HepG2 (cell line): ENCODE results near the gene CTCF. TPM values are rescaled to one million over a fixed set of nuclear protein-coding genes. Genes with fewer than 3 reads are reported as not detected.

ENCODE experiments used
- AKNA ChIP-seq: sonication (generic); formaldehyde crosslinking; IDR thresholded peaks from 2 replicates; pipeline ENCODE4 v1.4.0; 2020; ENCODE audit warnings: missing genetic modification reagents, borderline replicate concordance
- ARID5B ChIP-seq: IDR thresholded peaks from 2 replicates; pipeline ENCODE4 v1.4.0; 2020; ENCODE audit warnings: mild to moderate bottlenecking, missing genetic modification reagents
- ARNTL ChIP-seq: sonication (generic); formaldehyde crosslinking; IDR thresholded peaks from 2 replicates; pipeline ENCODE4 v1.4.0; 2020; ENCODE audit warnings: mild to moderate bottlenecking, missing genetic modification reagents
- ATF4 ChIP-seq, 2 experiments: fragments of 450-650 bp in 1 of 2; sonication (generic) in 1 of 2; formaldehyde crosslinking; IDR thresholded peaks; 2 replicates each; pipeline versions ENCODE4 v1.5.0 to v1.8.0; 2020 to 2022; ENCODE audit warnings: mild to moderate bottlenecking in 1 of 2, missing genetic modification reagents in 1 of 2
- GABPA ChIP-seq, 2 experiments: IDR thresholded peaks; 2 replicates each; pipeline ENCODE4 v1.6.1; 2011 to 2016; ENCODE audit warnings: low read depth in 2 of 2, low read length in 1 of 2, missing biosample characterization in 1 of 2, missing genetic modification characterization in 1 of 2
- HMG20A ChIP-seq: IDR thresholded peaks from 2 replicates; pipeline ENCODE4 v1.6.1; 2016; ENCODE audit warnings: borderline replicate concordance
- NFKB2 ChIP-seq: sonication (generic); formaldehyde crosslinking; IDR thresholded peaks from 2 replicates; pipeline ENCODE4 v1.4.0; 2020; ENCODE audit warnings: missing genetic modification reagents, borderline replicate concordance
- NFYC ChIP-seq: IDR thresholded peaks from 2 replicates; pipeline ENCODE4 v1.6.1; 2016; ENCODE audit warnings: missing genetic modification reagents, missing compliant biosample characterization
- NR2F2 ChIP-seq: IDR thresholded peaks from 2 replicates; pipeline ENCODE4 v1.6.1; 2012; ENCODE audit warnings: low read depth, inconsistent platforms, borderline replicate concordance
- SALL1 ChIP-seq: sonication (generic); formaldehyde crosslinking; IDR thresholded peaks from 2 replicates; pipeline ENCODE4 v1.8.0; 2022; ENCODE audit warnings: mild to moderate bottlenecking, missing genetic modification reagents
- TARDBP ChIP-seq: sonication (generic); formaldehyde crosslinking; IDR thresholded peaks from 2 replicates; pipeline ENCODE4 v1.8.0; 2022; ENCODE audit warnings: mild to moderate bottlenecking, missing genetic modification reagents
- TEAD2 ChIP-seq: sonication (generic); formaldehyde crosslinking; IDR thresholded peaks from 2 replicates; pipeline ENCODE4 v1.9.0; 2021; ENCODE audit warnings: missing genetic modification reagents
- ZBTB49 ChIP-seq: sonication (generic); formaldehyde crosslinking; IDR thresholded peaks from 2 replicates; pipeline ENCODE4 v1.4.0; 2020; ENCODE audit warnings: missing genetic modification reagents, borderline replicate concordance
- ZNF30 ChIP-seq: sonication (generic); formaldehyde crosslinking; IDR thresholded peaks from 2 replicates; pipeline ENCODE4 v1.5.0; 2020; ENCODE audit warnings: mild to moderate bottlenecking, missing genetic modification reagents
- ZNF639 ChIP-seq: conservative IDR thresholded peaks from 2 replicates; pipeline ENCODE4 v1.6.1; 2018; ENCODE audit warnings: missing genetic modification reagents
- ZNF713 ChIP-seq: sonication (generic); formaldehyde crosslinking; IDR thresholded peaks from 2 replicates; pipeline ENCODE4 v1.4.0; 2020; ENCODE audit warnings: mild to moderate bottlenecking, missing genetic modification reagents
- ZZZ3 ChIP-seq: sonication (generic); formaldehyde crosslinking; IDR thresholded peaks from 2 replicates; pipeline ENCODE4 v1.4.0; 2020; ENCODE audit warnings: missing genetic modification reagents, mild to moderate bottlenecking, borderline replicate concordance
- polyA plus RNA-seq, 8 experiments: library from polyadenylated mRNA; depleted of rRNA in 3 of 8; stranded (reverse) in 7 of 8; unstranded in 1 of 8; fragments of >200 nt; fragmentation: Illumina TruSeq in 4 of 8; extraction: Trizol in 4 of 8; gene quantifications; 2 replicates each; pipeline versions ENCODE4 v1.2.1 to v1.2.3, GENCODE V29; 2011 to 2016; ENCODE audit warnings: low read depth in 4 of 8, missing spikeins in 1 of 8, mixed read lengths in 1 of 8; ENCODE audit not compliant: insufficient read depth in 1 of 8
- total RNA-seq, 5 experiments: library from RNA; depleted of rRNA; stranded (reverse); fragments of >200 nt; fragmentation: Illumina TruSeq; extraction: Trizol; gene quantifications; 2 replicates each; pipeline ENCODE4 v1.2.3, GENCODE V29; 2016; ENCODE audit warnings: low read depth in 1 of 5

CTCF gene
- total and polyA plus RNA-seq, 2 of the 13 experiments (the other 11 are each of a cell fraction or from before 2014, with no cell fraction given): 19.5 to 37.5 TPM

- TF ChIP-seq AKNA (CRISPR knock-in tag) (no peak), ZBTB49 (no peak), ARID5B (CRISPR knock-in tag) (no peak), ZNF30 (CRISPR knock-in tag) (no peak), ZZZ3 (no peak), NFKB2 (CRISPR knock-in tag) (no peak), NFYC (CRISPR knock-in tag) (no peak), ATF4 (CRISPR knock-in tag; IDR thresholded peaks at IDR 0.05) (no peak), TARDBP (CRISPR knock-in tag) (no peak), ARNTL (CRISPR knock-in tag) (no peak), GABPA (IDR thresholded peaks at IDR 0.05; ENCODE audit: low read depth, low read length) (no peak), GABPA (CRISPR knock-in tag; IDR thresholded peaks at IDR 0.05; ENCODE audit: low read depth) (no peak), ZNF713 (CRISPR knock-in tag) (0 out of 2 replicates have a peak, but pooled peaks have one; percentile 93), TEAD2 (CRISPR knock-in tag) (no peak), SALL1 (CRISPR knock-in tag) (no peak), NR2F2 (no peak), ZNF639 (CRISPR knock-in tag) (no peak), HMG20A (CRISPR knock-in tag) (no peak)
Observed at GRCh38 chr16:67529582-67530012, 32.7 kb upstream of the CTCF start (continued).
